Measurements from ENCODE around the gene YPEL2. TPM values are rescaled to one million over a fixed set of nuclear protein-coding genes. Genes with fewer than 3 reads are reported as not detected.
A peak's percentile ranks its signal among the peaks of the same experiment; 100 is the strongest.

The YPEL2 gene
- total and polyA plus RNA-seq, 4 experiments from 2014 or later = 9.9 to 42.4 (median 31.2) TPM

DNA sequence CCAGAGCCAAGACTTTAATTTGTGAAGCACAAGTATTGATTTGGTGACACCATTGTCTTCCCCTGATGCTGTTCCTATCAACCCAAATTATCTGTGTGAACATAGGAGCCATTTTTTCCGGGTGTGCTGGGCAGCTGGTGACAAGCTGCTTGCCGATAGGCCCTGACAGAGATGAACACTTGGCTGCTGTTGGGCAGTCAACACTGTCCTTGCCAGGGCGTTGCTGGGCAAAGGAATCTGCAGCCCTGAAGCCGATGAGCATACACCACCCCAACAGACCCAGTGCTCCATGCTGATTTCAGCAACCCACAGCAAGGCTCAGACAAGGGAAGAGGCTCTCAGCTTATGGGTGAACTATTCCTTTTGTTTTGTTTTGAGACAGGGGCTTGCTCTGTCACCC is 105.4 kb downstream of the YPEL2 start:
- no peak overlapping the region for H3K4me3 Mint-ChIP-seq
- intact Hi-C loops (cut with micrococcal nuclease) = no loop called here
- POLR2A ChIA-PET (ENCODE audit: partially characterized antibody) = interaction anchor here (0.6 kb wide), 1 partner anchor 126 kb away, joined by 3 read pairs; no protein-coding TSS in a partner anchor

DNA sequence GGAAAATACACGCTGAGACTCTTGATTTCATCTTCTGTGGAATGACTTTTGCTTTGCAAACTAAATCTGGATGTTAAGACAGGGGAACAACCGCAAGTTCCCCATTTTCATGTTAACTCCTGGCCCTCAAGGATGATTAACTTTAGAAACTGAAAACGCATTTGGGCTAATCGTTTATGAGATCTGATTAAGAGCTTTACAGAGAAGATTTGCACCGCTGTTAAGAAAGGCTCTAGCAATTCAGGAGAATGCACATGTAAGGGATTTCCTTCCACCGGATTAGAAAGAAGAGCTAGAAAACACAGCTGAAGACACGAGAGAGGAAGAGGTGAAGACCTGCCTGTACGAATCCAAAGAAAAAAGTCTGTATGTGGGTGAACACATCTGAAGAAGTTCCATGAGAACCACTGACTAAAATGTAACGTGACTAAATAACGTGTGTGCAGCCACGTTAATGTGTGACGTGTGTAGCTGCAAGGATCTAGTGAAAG is 106.4 kb downstream of the YPEL2 start:
- peaks cover 11 to 26% (median 21%) of the 10 kb centered on the region in 4 donors for H3K4me1 Mint-ChIP-seq
- no peak overlapping the region for H3K4me3 Mint-ChIP-seq
- DNase-seq = no peak

More for the DNA sequence above, 105.4 kb downstream of the YPEL2 start:
- peaks cover 4 to 6% of the 10 kb centered on the region in 2 donors for H3K27me3 Mint-ChIP-seq
- H3K4me1 ChIP-seq (ENCODE audit: insufficient read depth, low read length) = peaks cover 20% of the 10 kb centered on the region
- no peaks in the 10 kb centered on the region for H3K36me3 Mint-ChIP-seq
- no peaks in the 10 kb centered on the region for H3K36me3 ChIP-seq (ENCODE audit: insufficient read depth, low read length)
- H3K4me1 Mint-ChIP-seq = peaks cover 11 to 26% (median 21%) of the 10 kb centered on the region in 4 donors
- CTCF ChIA-PET (ENCODE audit: partially characterized antibody) = interaction anchor here (0.6 to 24.3 kb wide), 5 partner anchors 35 to 228 kb away, joined by 3 to 500 read pairs (median 3); no protein-coding TSS in a partner anchor
- H3K9me3 Mint-ChIP-seq = peaks cover 0 to 7% (median 5%) of the 10 kb centered on the region in 8 donors
- H3K27ac Mint-ChIP-seq = no peak overlapping the region
- no peaks in the 10 kb centered on the region for H3K27me3 ChIP-seq (ENCODE audit: insufficient read depth, low read length)
- no peaks in the 10 kb centered on the region for H3K9me3 ChIP-seq (ENCODE audit: control insufficient read depth in 1 of 2, low read length in 2 of 2)
- H3K27ac ChIP-seq (ENCODE audit: low read depth, low read length) = no peak overlapping the region
- no peak overlapping the region for H3K4me3 ChIP-seq (ENCODE audit: low read length in 2 of 2)
- no peak for DNase-seq

DNA sequence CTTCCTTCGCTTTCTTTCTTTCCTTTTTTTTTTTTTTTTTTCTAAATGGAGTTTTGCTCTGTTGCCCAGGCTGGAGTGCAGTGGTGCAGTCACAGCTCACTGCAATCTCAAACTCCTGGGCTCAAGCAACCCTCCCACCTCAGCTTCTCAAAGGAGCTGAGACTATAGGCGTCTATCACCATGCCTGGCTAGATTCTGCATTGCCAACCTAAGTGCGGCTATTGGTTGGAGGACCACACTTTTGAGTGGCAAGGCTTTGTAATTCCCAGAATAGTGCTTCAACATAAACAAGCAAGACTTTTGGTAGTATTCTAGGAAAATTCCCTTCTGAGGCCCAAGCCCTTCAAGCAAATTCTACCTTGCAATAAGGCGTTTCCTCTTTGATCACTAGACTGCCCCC is 107.8 kb downstream of the YPEL2 start:
- intact Hi-C loops (cut with micrococcal nuclease) = no loop called here
- H3K36me3 ChIP-seq (ENCODE audit: insufficient read depth, low read length) = no peaks in the 10 kb centered on the region
- peaks cover 20% of the 10 kb centered on the region for H3K4me1 ChIP-seq (ENCODE audit: insufficient read depth, low read length)
- H3K9me3 Mint-ChIP-seq = no peaks in the 10 kb centered on the region
- peaks cover 11 to 26% (median 21%) of the 10 kb centered on the region in 4 donors for H3K4me1 Mint-ChIP-seq
- H3K9me3 ChIP-seq (ENCODE audit: control insufficient read depth in 1 of 2, low read length in 2 of 2) = no peaks in the 10 kb centered on the region
- no peaks in the 10 kb centered on the region for H3K27me3 ChIP-seq (ENCODE audit: insufficient read depth, low read length)
- no peak overlapping the region for H3K4me3 ChIP-seq (ENCODE audit: low read length in 2 of 2)
- POLR2A ChIA-PET (ENCODE audit: partially characterized antibody) = interaction anchor here (0.9 to 4.2 kb wide), 4 partner anchors 106 to 128 kb away, joined by 3 to 23 read pairs (median 12); no protein-coding TSS in a partner anchor
- DNase-seq = no peak
- CTCF ChIA-PET (ENCODE audit: partially characterized antibody) = interaction anchor here (1.0 to 24.3 kb wide), 9 partner anchors 10 to 137 kb away, joined by 3 to 500 read pairs (median 4); no protein-coding TSS in a partner anchor
- peak overlapping the region in 2 of 7 donors; percentile 37 to 66 for H3K27ac Mint-ChIP-seq
- H3K4me3 Mint-ChIP-seq = peak overlapping the region in 2 of 8 donors; percentile 13 to 51
- H3K27ac ChIP-seq (ENCODE audit: low read depth, low read length) = no peak overlapping the region
- no peaks in the 10 kb centered on the region for H3K36me3 Mint-ChIP-seq
- H3K27me3 Mint-ChIP-seq = peaks cover 2 to 4% of the 10 kb centered on the region in 2 donors

More for the DNA sequence above, 106.4 kb downstream of the YPEL2 start:
- H3K27ac ChIP-seq (ENCODE audit: low read depth, low read length) = no peak overlapping the region
- intact Hi-C loops (cut with micrococcal nuclease) = no loop called here
- Mint-ChIP-seq H3K9me3 (peaks cover 0 to 3% (median under 1%) of the 10 kb centered on the region in 8 donors), H3K36me3 (no peaks in the 10 kb centered on the region), H3K27ac (no peak overlapping the region), H3K27me3 (peaks cover 2 to 4% of the 10 kb centered on the region in 2 donors)
- no peaks in the 10 kb centered on the region for H3K27me3 ChIP-seq (ENCODE audit: insufficient read depth, low read length)
- H3K4me1 ChIP-seq (ENCODE audit: insufficient read depth, low read length) = peaks cover 20% of the 10 kb centered on the region
- no peak overlapping the region for H3K4me3 ChIP-seq (ENCODE audit: low read length in 2 of 2)
- ChIA-PET CTCF (ENCODE audit: partially characterized antibody) (interaction anchor here (1.2 to 24.3 kb wide), 4 partner anchors 10 to 123 kb away, joined by 3 to 500 read pairs (median 88); no protein-coding TSS in a partner anchor), POLR2A (ENCODE audit: partially characterized antibody) (no interaction called here)
- H3K36me3 ChIP-seq (ENCODE audit: insufficient read depth, low read length) = no peaks in the 10 kb centered on the region
- H3K9me3 ChIP-seq (ENCODE audit: control insufficient read depth in 1 of 2, low read length in 2 of 2) = no peaks in the 10 kb centered on the region

DNA sequence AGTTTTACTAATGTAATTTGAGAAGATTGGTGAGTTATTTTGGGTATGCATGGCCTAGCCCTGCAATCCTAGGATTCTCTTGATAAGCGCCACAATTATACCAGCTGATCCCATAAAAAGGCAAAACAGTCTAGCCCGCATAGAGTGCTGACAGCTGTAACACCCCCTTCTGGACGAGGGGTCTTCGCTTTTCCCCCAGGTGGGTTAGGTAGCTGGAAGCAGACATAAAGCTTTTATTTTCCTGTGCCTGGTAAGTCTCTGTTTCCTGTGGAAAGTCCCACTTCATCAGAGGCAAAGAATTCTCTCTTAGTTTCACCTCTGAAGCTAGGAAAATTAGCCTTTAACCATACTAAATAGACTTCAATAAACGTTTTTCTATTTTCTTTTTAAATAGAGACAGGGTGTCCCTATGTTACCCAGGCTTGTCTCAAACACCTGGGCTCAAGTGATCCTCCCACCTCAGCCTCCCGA is 108.3 kb downstream of the YPEL2 start:
- Mint-ChIP-seq H3K4me1 (peaks cover 11 to 26% (median 21%) of the 10 kb centered on the region in 4 donors), H3K27ac (peak overlapping the region in 3 of 7 donors; percentile 17 to 66 (median 37)), H3K27me3 (peaks cover 2 to 4% of the 10 kb centered on the region in 2 donors), H3K36me3 (no peaks in the 10 kb centered on the region), H3K4me3 (peak overlapping the region in 2 of 8 donors; percentile 13 to 51), H3K9me3 (no peaks in the 10 kb centered on the region)
- Histone ChIP-seq H3K4me3 (ENCODE audit: low read length in 2 of 2) (no peak overlapping the region), H3K27me3 (ENCODE audit: insufficient read depth, low read length) (no peaks in the 10 kb centered on the region), H3K27ac (ENCODE audit: low read depth, low read length) (no peak overlapping the region), H3K4me1 (ENCODE audit: insufficient read depth, low read length) (peaks cover 20% of the 10 kb centered on the region), H3K36me3 (ENCODE audit: insufficient read depth, low read length) (no peaks in the 10 kb centered on the region), H3K9me3 (ENCODE audit: control insufficient read depth in 1 of 2, low read length in 2 of 2) (no peaks in the 10 kb centered on the region)
- intact Hi-C loops (cut with micrococcal nuclease) = loop anchor here (1.0 kb wide), 5 partner anchors 12 to 219 kb away; partner anchors contain the start of gene GDPD1
- DNase-seq = no peak
- ChIA-PET POLR2A (ENCODE audit: partially characterized antibody) (interaction anchor here (0.9 to 4.2 kb wide), 4 partner anchors 106 to 129 kb away, joined by 3 to 23 read pairs (median 12); no protein-coding TSS in a partner anchor), CTCF (ENCODE audit: partially characterized antibody) (interaction anchor here (1.1 to 24.3 kb wide), 13 partner anchors 10 to 137 kb away, joined by 3 to 500 read pairs (median 4); no protein-coding TSS in a partner anchor)

DNA sequence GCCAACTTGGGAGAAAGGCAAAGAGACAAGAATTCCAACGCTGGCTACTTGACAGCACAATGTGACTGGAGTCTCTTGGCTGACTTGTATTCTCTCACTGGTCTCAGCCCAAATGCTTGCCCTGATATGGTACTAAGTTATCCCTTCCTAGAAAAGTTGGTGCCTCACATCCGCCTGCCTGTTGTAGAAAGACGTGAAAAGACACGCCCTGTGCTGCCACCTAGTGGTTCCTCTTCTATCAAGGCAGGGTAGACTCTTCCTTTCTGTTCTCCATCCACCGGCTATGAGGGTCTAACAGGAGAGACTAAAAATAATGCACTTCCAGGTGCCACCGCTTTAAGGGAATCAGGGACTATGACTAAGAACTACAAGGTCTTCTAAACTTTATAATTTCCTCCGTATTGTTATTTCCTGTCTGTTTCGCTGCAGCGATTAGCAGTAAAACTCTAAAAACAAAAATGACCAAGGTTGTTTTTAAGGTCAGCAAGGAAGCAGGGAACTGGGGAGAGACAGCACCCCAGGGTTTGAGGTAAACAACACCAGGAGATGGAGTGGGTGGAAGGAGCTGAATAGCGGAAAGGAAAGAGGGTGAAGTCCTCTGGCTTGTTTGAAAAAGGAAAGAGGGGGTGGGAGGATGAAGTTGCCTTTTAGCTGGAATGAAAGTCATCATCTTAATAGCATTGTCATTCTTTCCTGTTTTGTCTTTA is 109.5 kb downstream of the YPEL2 start:
- peaks cover 8 to 23% (median 17%) of the 10 kb centered on the region in 4 donors for H3K4me1 Mint-ChIP-seq
- POLR2A ChIA-PET (ENCODE audit: partially characterized antibody) = interaction anchor here (1.3 to 4.2 kb wide), 6 partner anchors 108 to 130 kb away, joined by 3 to 23 read pairs (median 7); partner anchors contain the start of gene YPEL2
- intact Hi-C loops (cut with micrococcal nuclease) = loop anchor here (1.0 kb wide), 5 partner anchors 14 to 221 kb away; partner anchors contain the start of gene GDPD1
- Histone ChIP-seq H3K27ac (ENCODE audit: low read depth, low read length) (no peak overlapping the region), H3K4me3 (ENCODE audit: low read length in 2 of 2) (no peak overlapping the region), H3K9me3 (ENCODE audit: control insufficient read depth in 1 of 2, low read length in 2 of 2) (no peaks in the 10 kb centered on the region), H3K36me3 (ENCODE audit: insufficient read depth, low read length) (no peaks in the 10 kb centered on the region), H3K27me3 (ENCODE audit: insufficient read depth, low read length) (no peaks in the 10 kb centered on the region), H3K4me1 (ENCODE audit: insufficient read depth, low read length) (peaks cover 20% of the 10 kb centered on the region)
- no peaks in the 10 kb centered on the region for H3K9me3 Mint-ChIP-seq
- DNase-seq = peak; percentile 78 to 83 (median 79)
- peak overlapping the region in 2 of 7 donors; percentile 25 to 46 for H3K27ac Mint-ChIP-seq
- peaks cover 2 to 4% of the 10 kb centered on the region in 2 donors for H3K27me3 Mint-ChIP-seq
- no peaks in the 10 kb centered on the region for H3K36me3 Mint-ChIP-seq
- CTCF ChIA-PET (ENCODE audit: partially characterized antibody) = interaction anchor here (0.6 to 24.3 kb wide), 23 partner anchors 8 to 221 kb away, joined by 3 to 500 read pairs (median 4); partner anchors contain the start of gene GDPD1
- peak overlapping the region; percentile 3 to 70 (median 19) for H3K4me3 Mint-ChIP-seq

DNA sequence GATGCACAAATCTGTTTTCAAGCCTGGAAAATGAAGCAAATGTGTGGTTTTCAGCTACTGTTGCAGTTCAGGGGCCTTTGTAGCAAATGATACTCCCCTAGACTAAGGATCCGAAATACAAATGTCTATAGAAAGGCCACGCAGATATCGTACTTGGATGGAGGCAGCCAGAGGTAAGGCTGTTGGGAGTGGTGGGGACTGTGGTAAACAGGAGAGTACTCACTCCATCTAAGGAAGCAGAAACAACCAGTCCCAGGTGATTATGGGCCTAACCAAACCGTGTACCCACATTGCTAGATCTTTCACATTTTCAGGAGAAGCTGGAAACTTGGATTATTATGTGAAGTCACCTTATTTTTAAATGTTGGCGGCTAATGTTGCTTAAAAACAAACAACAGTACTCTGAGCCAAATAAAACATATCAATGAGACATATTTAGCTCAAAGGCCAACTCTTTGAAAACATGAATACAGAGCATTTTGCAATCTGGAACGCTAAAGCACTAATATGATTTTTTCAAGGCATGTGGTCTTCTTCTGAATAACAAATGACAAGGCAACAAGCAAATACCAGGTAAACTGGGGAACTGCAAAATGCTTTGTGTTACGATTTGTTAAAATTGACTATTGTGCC is 110.1 kb downstream of the YPEL2 start:
- no peak overlapping the region for H3K27ac ChIP-seq (ENCODE audit: low read depth, low read length)
- intact Hi-C loops (cut with micrococcal nuclease) = no loop called here
- Mint-ChIP-seq H3K9me3 (no peaks in the 10 kb centered on the region), H3K4me3 (no peak overlapping the region), H3K4me1 (peaks cover 8 to 23% (median 16%) of the 10 kb centered on the region in 4 donors), H3K27ac (no peak overlapping the region), H3K36me3 (no peaks in the 10 kb centered on the region), H3K27me3 (peaks cover 2 to 4% of the 10 kb centered on the region in 2 donors)
- CTCF ChIA-PET (ENCODE audit: partially characterized antibody) = interaction anchor here (0.6 to 24.3 kb wide), 17 partner anchors 9 to 221 kb away, joined by 3 to 500 read pairs (median 3); partner anchors contain the start of gene GDPD1
- no peaks in the 10 kb centered on the region for H3K27me3 ChIP-seq (ENCODE audit: insufficient read depth, low read length)
- H3K4me3 ChIP-seq (ENCODE audit: low read length in 2 of 2) = no peak overlapping the region
- no peaks in the 10 kb centered on the region for H3K36me3 ChIP-seq (ENCODE audit: insufficient read depth, low read length)
- H3K4me1 ChIP-seq (ENCODE audit: insufficient read depth, low read length) = peaks cover 20% of the 10 kb centered on the region
- H3K9me3 ChIP-seq (ENCODE audit: control insufficient read depth in 1 of 2, low read length in 2 of 2) = no peaks in the 10 kb centered on the region
- no peak for DNase-seq
- POLR2A ChIA-PET (ENCODE audit: partially characterized antibody) = interaction anchor here (1.3 to 4.2 kb wide), 4 partner anchors 109 to 131 kb away, joined by 4 to 21 read pairs (median 7); partner anchors contain the start of gene YPEL2

All from CD4-positive, alpha-beta memory T cell (primary cell).